ENCODE results near the gene PRKN. TPM values are rescaled to one million over a fixed set of nuclear protein-coding genes. Genes with fewer than 3 reads are reported as not detected.

Gene PRKN
- total RNA-seq, 1 donor from 2014 or later: not detected

- H3K4me3 Mint-ChIP-seq (ENCODE audit: low read depth): no peak overlapping the region
- H3K27ac Mint-ChIP-seq: no peak overlapping the region
- intact Hi-C loops (cut with micrococcal nuclease): no loop called here
- H3K27me3 Mint-ChIP-seq (ENCODE audit: low read depth): peaks cover 7% of the 10 kb centered on the region
- H3K4me1 Mint-ChIP-seq (ENCODE audit: low read depth): no peaks in the 10 kb centered on the region
- H3K9me3 Mint-ChIP-seq: no peaks in the 10 kb centered on the region
- H3K36me3 Mint-ChIP-seq (ENCODE audit: low read depth): no peaks in the 10 kb centered on the region
- DNase-seq (ENCODE audit: low spot score): no peak
Observed at GRCh38 chr6:161413355-161413771, 1314.2 kb downstream of the PRKN start.

- intact Hi-C loops (cut with micrococcal nuclease): no loop called here
- H3K9me3 Mint-ChIP-seq: no peaks in the 10 kb centered on the region
- H3K27me3 Mint-ChIP-seq (ENCODE audit: low read depth): peaks cover 6% of the 10 kb centered on the region
- no peak overlapping the region for H3K4me3 Mint-ChIP-seq (ENCODE audit: low read depth)
- no peaks in the 10 kb centered on the region for H3K36me3 Mint-ChIP-seq (ENCODE audit: low read depth)
- no peak for DNase-seq (ENCODE audit: low spot score)
- no peaks in the 10 kb centered on the region for H3K4me1 Mint-ChIP-seq (ENCODE audit: low read depth)
- H3K27ac Mint-ChIP-seq: no peak overlapping the region
Observed at GRCh38 chr6:161412795-161413194, 1314.8 kb downstream of the PRKN start.

- no peak overlapping the region for H3K27ac Mint-ChIP-seq
- peaks cover 5% of the 10 kb centered on the region for H3K27me3 Mint-ChIP-seq (ENCODE audit: low read depth)
- intact Hi-C loops (cut with micrococcal nuclease): no loop called here
- no peaks in the 10 kb centered on the region for H3K36me3 Mint-ChIP-seq (ENCODE audit: low read depth)
- H3K9me3 Mint-ChIP-seq: no peaks in the 10 kb centered on the region
- H3K4me3 Mint-ChIP-seq (ENCODE audit: low read depth): no peak overlapping the region
- no peak for DNase-seq (ENCODE audit: low spot score)
- H3K4me1 Mint-ChIP-seq (ENCODE audit: low read depth): no peaks in the 10 kb centered on the region
Observed at GRCh38 chr6:161411265-161411944, 1316.2 kb downstream of the PRKN start.

GRCh38 chr6:161410736-161411135, 1316.8 kb downstream of the PRKN start:
- H3K4me3 Mint-ChIP-seq (ENCODE audit: low read depth): no peak overlapping the region
- H3K36me3 Mint-ChIP-seq (ENCODE audit: low read depth): no peaks in the 10 kb centered on the region
- DNase-seq (ENCODE audit: low spot score): no peak
- H3K9me3 Mint-ChIP-seq: no peaks in the 10 kb centered on the region
- peaks cover 4% of the 10 kb centered on the region for H3K27me3 Mint-ChIP-seq (ENCODE audit: low read depth)
- H3K27ac Mint-ChIP-seq: no peak overlapping the region
- H3K4me1 Mint-ChIP-seq (ENCODE audit: low read depth): no peaks in the 10 kb centered on the region
- intact Hi-C loops (cut with micrococcal nuclease): no loop called here

GRCh38 chr6:161410076-161410475, 1317.5 kb downstream of the PRKN start:
- Mint-ChIP-seq H3K27me3 (ENCODE audit: low read depth) (peaks cover 1% of the 10 kb centered on the region), H3K4me3 (ENCODE audit: low read depth) (no peak overlapping the region), H3K4me1 (ENCODE audit: low read depth) (no peaks in the 10 kb centered on the region), H3K27ac (no peak overlapping the region), H3K9me3 (no peaks in the 10 kb centered on the region), H3K36me3 (ENCODE audit: low read depth) (no peaks in the 10 kb centered on the region)
- DNase-seq (ENCODE audit: low spot score): no peak
- intact Hi-C loops (cut with micrococcal nuclease): no loop called here

GRCh38 chr6:161409353-161409752, 1318.2 kb downstream of the PRKN start:
- H3K27me3 Mint-ChIP-seq (ENCODE audit: low read depth): peaks cover 1% of the 10 kb centered on the region
- no peak overlapping the region for H3K4me3 Mint-ChIP-seq (ENCODE audit: low read depth)
- no peaks in the 10 kb centered on the region for H3K9me3 Mint-ChIP-seq
- intact Hi-C loops (cut with micrococcal nuclease): no loop called here
- H3K36me3 Mint-ChIP-seq (ENCODE audit: low read depth): no peaks in the 10 kb centered on the region
- H3K4me1 Mint-ChIP-seq (ENCODE audit: low read depth): no peaks in the 10 kb centered on the region
- no peak overlapping the region for H3K27ac Mint-ChIP-seq
- no peak for DNase-seq (ENCODE audit: low spot score)

GRCh38 chr6:161408041-161408440, 1319.5 kb downstream of the PRKN start:
- DNase-seq (ENCODE audit: low spot score): no peak
- Mint-ChIP-seq H3K36me3 (ENCODE audit: low read depth) (no peaks in the 10 kb centered on the region), H3K4me1 (ENCODE audit: low read depth) (no peaks in the 10 kb centered on the region), H3K27ac (no peak overlapping the region), H3K4me3 (ENCODE audit: low read depth) (no peak overlapping the region), H3K9me3 (no peaks in the 10 kb centered on the region), H3K27me3 (ENCODE audit: low read depth) (peaks cover 1% of the 10 kb centered on the region)
- intact Hi-C loops (cut with micrococcal nuclease): no loop called here

GRCh38 chr6:161407581-161407980, 1320.0 kb downstream of the PRKN start:
- Mint-ChIP-seq H3K4me3 (ENCODE audit: low read depth) (no peak overlapping the region), H3K27ac (no peak overlapping the region), H3K4me1 (ENCODE audit: low read depth) (no peaks in the 10 kb centered on the region), H3K27me3 (ENCODE audit: low read depth) (peaks cover 1% of the 10 kb centered on the region), H3K9me3 (no peaks in the 10 kb centered on the region), H3K36me3 (ENCODE audit: low read depth) (no peaks in the 10 kb centered on the region)
- DNase-seq (ENCODE audit: low spot score): no peak
- intact Hi-C loops (cut with micrococcal nuclease): no loop called here

- peaks cover 1% of the 10 kb centered on the region for H3K27me3 Mint-ChIP-seq (ENCODE audit: low read depth)
- intact Hi-C loops (cut with micrococcal nuclease): no loop called here
- no peak overlapping the region for H3K27ac Mint-ChIP-seq
- no peaks in the 10 kb centered on the region for H3K36me3 Mint-ChIP-seq (ENCODE audit: low read depth)
- no peaks in the 10 kb centered on the region for H3K9me3 Mint-ChIP-seq
- DNase-seq (ENCODE audit: low spot score): no peak
- H3K4me3 Mint-ChIP-seq (ENCODE audit: low read depth): no peak overlapping the region
- H3K4me1 Mint-ChIP-seq (ENCODE audit: low read depth): no peaks in the 10 kb centered on the region
Observed at GRCh38 chr6:161407115-161407514, 1320.5 kb downstream of the PRKN start.

GRCh38 chr6:161406646-161407045, 1320.9 kb downstream of the PRKN start:
- H3K9me3 Mint-ChIP-seq: no peaks in the 10 kb centered on the region
- H3K27ac Mint-ChIP-seq: no peak overlapping the region
- DNase-seq (ENCODE audit: low spot score): no peak
- H3K36me3 Mint-ChIP-seq (ENCODE audit: low read depth): no peaks in the 10 kb centered on the region
- no peak overlapping the region for H3K4me3 Mint-ChIP-seq (ENCODE audit: low read depth)
- peaks cover 1% of the 10 kb centered on the region for H3K27me3 Mint-ChIP-seq (ENCODE audit: low read depth)
- no peaks in the 10 kb centered on the region for H3K4me1 Mint-ChIP-seq (ENCODE audit: low read depth)
- intact Hi-C loops (cut with micrococcal nuclease): no loop called here

GRCh38 chr6:161405418-161405817, 1322.1 kb downstream of the PRKN start:
- Mint-ChIP-seq H3K27me3 (ENCODE audit: low read depth) (peaks cover 3% of the 10 kb centered on the region), H3K9me3 (no peaks in the 10 kb centered on the region), H3K36me3 (ENCODE audit: low read depth) (no peaks in the 10 kb centered on the region), H3K4me3 (ENCODE audit: low read depth) (no peak overlapping the region), H3K27ac (no peak overlapping the region), H3K4me1 (ENCODE audit: low read depth) (no peaks in the 10 kb centered on the region)
- no peak for DNase-seq (ENCODE audit: low spot score)
- intact Hi-C loops (cut with micrococcal nuclease): no loop called here

- no peak overlapping the region for H3K4me3 Mint-ChIP-seq (ENCODE audit: low read depth)
Observed at GRCh38 chr6:161403717-161404116, 1323.8 kb downstream of the PRKN start.

GRCh38 chr6:161401587-161402309, 1325.8 kb downstream of the PRKN start:
- Mint-ChIP-seq H3K4me1 (ENCODE audit: low read depth) (no peaks in the 10 kb centered on the region), H3K27ac (no peak overlapping the region), H3K27me3 (ENCODE audit: low read depth) (peaks cover 23% of the 10 kb centered on the region), H3K9me3 (no peaks in the 10 kb centered on the region), H3K4me3 (ENCODE audit: low read depth) (no peak overlapping the region), H3K36me3 (ENCODE audit: low read depth) (no peaks in the 10 kb centered on the region)
- intact Hi-C loops (cut with micrococcal nuclease): no loop called here
- DNase-seq (ENCODE audit: low spot score): no peak

More at GRCh38 chr6:161403717-161404116, 1323.8 kb downstream of the PRKN start:
- Mint-ChIP-seq H3K27me3 (ENCODE audit: low read depth) (peaks cover 5% of the 10 kb centered on the region), H3K27ac (no peak overlapping the region), H3K9me3 (no peaks in the 10 kb centered on the region), H3K4me1 (ENCODE audit: low read depth) (no peaks in the 10 kb centered on the region), H3K36me3 (ENCODE audit: low read depth) (no peaks in the 10 kb centered on the region)
- no peak for DNase-seq (ENCODE audit: low spot score)
- intact Hi-C loops (cut with micrococcal nuclease): no loop called here
